Ecto neural progenitor cell (in vitro differentiated cells): Measurements from ENCODE around the gene NEDD4.
"Not testable (repeated sequence)": the region's sequence is repeated elsewhere in the genome, so short reads cannot be mapped to it uniquely, and the experiment has no call there.

Experiments
- DNase-seq: peaks from one replicate; pipeline ENCODE4 v3.0.0-alpha.2; 2018; ENCODE audit warnings: low spot score

The NEDD4 gene

GRCh38 chr15:55891196-55891595, 102.2 kb downstream of the NEDD4 start:
- DNase-seq: no peak

- DNase-seq: no peak
Measured at GRCh38 chr15:55884223-55884622, 109.2 kb downstream of the NEDD4 start.

DNA sequence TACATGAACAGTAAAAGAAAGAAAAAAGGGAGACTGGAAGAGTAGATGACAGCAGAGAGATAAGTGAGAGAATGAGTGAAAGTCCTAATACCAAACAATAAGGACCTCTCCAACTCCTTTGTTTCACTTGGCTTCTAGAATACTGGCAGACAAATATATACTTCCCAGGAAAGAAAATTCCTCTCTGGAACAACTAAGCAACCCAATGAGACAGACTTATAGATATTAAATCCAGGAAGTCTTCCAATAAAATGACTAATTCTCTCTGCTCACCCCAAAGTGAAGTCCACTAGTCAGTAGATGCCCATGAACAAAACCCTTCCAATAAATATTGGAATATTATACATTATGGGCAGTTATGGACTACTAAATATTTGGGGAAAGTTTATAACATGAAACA, 114.2 kb downstream of the NEDD4 start:
- no peak for DNase-seq

DNA sequence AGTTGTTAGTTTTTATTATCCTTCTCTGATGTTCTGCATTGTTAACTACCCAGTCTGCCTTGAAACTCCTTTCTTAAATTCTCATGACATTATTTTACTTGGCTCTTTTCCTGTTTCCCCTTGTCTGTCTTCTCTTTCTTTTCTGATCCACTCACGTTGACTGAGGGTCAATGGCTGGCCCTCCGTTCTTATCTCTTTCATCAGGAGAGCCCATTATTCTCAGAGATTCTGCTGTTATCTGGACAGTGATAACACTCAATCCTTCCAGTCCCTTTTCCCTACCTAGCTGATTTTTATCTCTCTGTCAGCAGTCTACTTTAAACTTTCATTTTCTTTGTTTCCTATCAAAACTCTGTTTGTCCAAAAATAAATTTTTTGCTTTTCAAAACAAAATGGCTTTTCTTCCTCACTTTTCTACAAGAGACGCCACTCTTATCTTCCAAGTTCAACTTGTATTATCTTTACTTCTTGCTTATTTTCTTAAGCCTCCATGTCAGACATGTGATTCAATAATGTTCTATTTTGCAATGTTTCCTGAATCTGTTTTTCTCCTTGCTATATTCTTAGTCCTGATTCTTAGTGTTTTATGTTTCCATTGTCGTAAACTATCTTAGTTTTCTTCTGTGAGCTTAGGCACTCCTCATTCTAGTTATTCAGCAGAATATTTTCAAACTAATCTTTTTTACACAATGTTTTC, 120.2 kb downstream of the NEDD4 start:
- DNase-seq: no peak

DNA sequence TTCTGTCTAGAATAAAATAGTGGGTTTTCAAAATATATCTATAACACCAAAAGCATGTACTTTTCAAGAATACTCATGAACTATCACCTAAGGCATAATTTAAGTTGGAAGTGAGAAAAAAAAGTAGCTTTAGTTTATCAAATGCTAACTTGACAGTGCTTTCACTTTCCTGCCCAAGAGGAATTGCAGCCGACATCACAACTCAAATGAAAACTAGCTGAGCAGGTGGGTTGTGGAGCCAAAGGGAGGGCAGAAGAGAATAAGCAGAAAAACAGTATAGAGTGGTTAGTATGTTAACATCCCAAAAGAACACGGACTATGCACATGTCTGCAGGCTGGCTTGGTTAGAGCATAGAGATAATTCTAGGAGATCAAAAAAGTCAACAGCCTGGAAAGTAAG, 120.9 kb downstream of the NEDD4 start:
- DNase-seq: no peak

DNA sequence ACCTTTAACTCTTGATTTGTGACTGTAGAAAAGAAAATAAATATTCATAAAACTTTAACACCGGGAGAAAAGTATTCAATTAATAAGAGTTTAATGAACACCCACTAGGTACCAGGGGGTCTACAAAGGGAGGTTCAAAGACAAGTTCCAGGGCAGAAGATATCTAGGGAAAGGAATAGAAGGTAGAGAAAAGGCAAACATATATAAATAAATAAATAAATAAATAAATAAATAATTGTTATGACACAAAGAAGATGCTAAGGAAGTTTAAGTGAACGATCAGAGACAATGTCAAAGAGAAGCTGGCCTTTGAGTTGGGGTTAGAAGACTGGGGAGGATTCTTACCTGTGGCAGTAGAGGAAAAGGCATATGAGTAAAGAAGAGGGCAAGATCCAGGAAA, 123.8 kb downstream of the NEDD4 start:
- DNase-seq: no peak

GRCh38 chr15:55868707-55869106, 124.7 kb downstream of the NEDD4 start:
- no peak for DNase-seq

GRCh38 chr15:55868291-55868690, 125.1 kb downstream of the NEDD4 start:
- not testable (repeated sequence) for DNase-seq

- DNase-seq: no peak
Measured at GRCh38 chr15:55863911-55864310, 129.5 kb downstream of the NEDD4 start.

- no peak for DNase-seq
Measured at GRCh38 chr15:55861115-55861514, 132.3 kb downstream of the NEDD4 start.

GRCh38 chr15:55860468-55860867, 132.9 kb downstream of the NEDD4 start:
- no peak for DNase-seq

GRCh38 chr15:55859681-55860080, 133.7 kb downstream of the NEDD4 start:
- DNase-seq: no peak

DNA sequence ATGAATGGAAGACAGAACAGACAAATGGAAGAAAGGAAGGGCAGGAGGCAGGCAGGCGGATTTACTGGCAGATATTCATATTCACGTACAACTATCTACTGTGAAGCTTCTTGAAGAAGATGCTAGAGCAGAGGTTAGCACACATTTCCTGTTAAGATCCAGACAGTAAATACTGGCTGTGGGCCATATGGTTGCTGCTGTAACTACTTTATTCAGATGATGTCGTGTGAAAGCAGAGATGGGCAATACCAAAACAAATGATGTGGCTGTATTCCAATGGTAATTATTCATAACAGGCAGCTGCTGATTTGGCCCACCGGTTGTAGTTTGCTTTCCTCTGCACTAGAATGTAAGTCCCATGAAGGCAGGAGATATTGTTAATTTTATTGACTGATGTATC, 134.8 kb downstream of the NEDD4 start:
- no peak for DNase-seq

DNA sequence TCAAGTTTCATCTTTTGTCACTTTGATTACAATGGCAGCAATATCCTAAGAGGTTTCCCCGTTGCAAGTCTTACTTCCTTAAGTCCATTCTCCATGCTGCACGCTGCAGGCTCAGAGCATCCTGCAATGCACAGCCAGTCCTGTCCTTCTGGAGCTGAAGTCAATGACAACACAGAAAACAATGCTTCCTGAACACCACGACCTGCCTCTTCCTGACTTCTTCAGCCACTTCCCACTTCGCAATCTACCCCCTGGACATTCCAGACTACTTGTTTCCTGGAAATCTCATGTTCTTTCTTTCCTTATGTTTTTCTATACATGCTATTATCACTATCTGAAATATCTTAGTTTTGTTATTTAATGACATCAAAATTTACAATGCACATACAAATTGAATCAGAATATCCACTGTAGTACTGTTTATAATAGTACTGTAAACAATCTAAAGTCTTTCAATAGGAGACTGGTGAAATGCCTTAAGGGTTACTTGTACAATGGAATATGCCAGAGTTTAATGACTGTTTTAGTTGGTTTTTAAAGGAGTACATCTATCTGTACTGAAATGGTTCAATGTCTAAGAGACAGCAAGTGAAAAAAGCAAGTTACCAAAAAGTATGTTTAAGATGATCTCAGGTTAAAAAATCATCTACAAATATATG, 136.8 kb downstream of the NEDD4 start:
- DNase-seq: no peak

GRCh38 chr15:55853134-55853533, 140.3 kb downstream of the NEDD4 start:
- DNase-seq: no peak

- no peak for DNase-seq
Measured at GRCh38 chr15:55846116-55846707, 147.2 kb downstream of the NEDD4 start.

DNA sequence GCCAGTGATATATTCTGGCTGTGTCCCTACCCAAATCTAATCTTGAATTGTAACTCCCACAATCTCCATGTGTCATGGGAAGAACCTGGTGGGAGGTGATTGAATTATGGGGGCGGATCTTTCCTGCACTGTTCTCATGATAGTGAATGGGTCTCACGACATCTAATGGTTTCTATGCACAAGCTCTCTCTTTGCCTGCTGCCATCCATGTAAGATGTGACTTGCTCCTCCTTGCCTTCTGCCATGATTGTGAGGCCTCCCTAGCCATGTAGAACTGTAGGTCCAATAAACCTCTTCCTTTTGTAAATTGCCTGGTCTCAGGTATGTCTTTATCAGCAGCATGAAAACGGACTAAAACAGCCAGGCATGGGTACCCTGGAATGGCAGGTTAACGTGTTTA, 150.5 kb downstream of the NEDD4 start:
- not testable (repeated sequence) for DNase-seq

GRCh38 chr15:55835866-55836265, 157.5 kb downstream of the NEDD4 start:
- no peak for DNase-seq

DNA sequence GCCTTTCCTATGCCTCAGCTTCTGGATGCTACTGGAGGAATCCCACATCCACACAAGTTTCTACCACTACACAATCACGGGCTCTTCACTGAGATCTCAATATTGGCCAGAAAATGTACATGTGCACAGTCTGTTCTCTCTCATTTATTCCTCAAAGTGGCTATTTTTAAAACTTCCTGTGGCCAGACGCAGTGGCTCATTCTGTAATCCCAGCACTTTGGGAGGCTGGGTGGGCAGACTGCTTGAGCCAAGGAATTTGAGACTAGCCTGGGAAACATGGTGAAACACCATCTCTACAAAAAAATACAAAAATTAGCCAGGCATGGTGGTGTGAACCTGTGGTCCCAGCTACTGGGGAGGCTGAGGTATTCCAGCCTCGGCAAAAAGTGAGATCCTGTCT, 159.1 kb downstream of the NEDD4 start:
- DNase-seq: no peak

GRCh38 chr15:55829826-55830225, 163.6 kb downstream of the NEDD4 start:
- no peak for DNase-seq

GRCh38 chr15:55827955-55828354, 165.5 kb downstream of the NEDD4 start:
- no peak for DNase-seq

DNA sequence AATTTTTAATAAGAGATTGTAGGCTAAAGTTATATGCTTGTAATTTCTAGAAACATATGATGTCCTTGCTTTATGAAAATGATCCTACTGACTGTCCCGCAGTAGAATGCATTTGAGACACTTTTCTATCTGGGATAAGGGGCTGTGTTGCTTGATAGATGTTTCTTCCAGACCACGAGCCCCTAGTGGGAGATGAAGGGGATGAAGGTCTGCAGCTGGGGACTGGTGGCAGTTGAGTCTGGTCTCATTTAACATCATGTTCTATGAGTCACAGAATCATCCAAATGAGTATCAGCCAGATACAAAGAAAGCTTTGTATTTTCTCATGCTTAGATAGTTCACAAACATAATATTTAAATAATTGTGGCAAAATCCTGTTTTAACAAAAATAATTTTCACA, 166.2 kb downstream of the NEDD4 start:
- DNase-seq: no peak

DNA sequence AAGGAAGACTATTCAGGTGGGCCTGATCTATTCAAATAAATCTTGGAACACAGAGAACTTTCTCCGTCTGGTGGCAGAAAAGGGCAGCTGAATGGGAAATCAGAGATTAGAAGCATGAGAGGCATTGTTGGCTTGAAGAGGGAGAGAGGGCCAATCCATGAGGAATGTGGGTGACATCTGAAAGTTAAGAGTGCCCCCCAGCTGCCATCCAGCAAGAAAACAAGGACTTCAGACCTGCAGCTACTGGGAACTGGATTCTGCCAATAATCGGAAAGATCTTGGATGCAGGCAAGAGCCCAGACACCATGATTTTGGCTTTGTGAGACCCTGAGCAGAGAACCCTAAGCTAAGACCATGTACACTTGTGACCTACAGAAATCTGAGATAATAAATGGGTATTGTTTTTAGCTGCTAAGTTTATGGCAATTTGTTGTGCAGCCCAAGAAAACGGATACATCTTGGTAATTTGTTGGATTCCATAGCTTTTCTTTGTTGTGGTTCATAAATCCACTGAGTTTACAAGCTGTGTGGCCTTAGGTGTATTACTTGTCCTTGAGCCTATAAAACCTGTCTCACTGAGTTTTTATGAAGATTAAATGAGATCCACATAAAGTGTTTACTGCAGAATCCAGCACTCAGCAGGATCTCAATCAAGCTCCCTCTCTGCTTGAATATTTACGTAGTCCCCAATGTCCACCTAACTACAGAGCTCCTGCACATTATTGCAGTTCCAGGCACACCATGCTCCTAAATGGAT, 168.4 kb downstream of the NEDD4 start:
- no peak for DNase-seq
